ENCODE measurements around the gene C5orf58.

GRCh38 chr5:170286386-170286925 lies 53.7 kb downstream of the C5orf58 start:
- no peak for TF ChIP-seq CTCF (IDR thresholded peaks at IDR 0.05)
- TF ChIP-seq EZH2 (IDR thresholded peaks at IDR 0.05; ENCODE audit: borderline replicate concordance, insufficient read depth, low read depth, low read length, poor library complexity, severe bottlenecking) = no peak

Measured in B cell (primary cell).